Measurements from ENCODE around the gene PKNOX2. TPM values are rescaled to one million over a fixed set of nuclear protein-coding genes. Genes with fewer than 3 reads are reported as not detected.

Gene PKNOX2
- total and polyA plus RNA-seq, 2 of the 8 experiments (the other 6 are each of a cell fraction or from before 2014, with no cell fraction given) = 2.0 TPM

DNA sequence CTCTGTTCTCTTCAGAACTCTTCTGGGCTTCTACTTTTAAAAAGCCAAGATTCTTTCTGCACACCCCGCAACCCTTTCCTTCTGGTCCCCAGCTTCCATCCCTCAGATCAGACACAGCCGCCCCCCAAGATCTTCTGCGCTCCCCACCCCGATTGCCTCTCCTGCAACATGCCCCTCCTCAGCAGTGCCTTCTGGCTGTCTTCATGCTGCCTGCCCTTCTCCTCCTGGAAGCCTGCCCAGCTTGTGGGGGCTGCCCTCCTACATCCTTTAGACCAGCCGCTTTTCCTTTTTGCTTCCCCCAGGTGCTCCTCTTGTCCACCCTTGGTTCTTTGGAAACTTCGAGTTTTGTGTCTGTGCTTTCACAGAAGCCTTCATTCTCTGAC is 187.3 kb downstream of the PKNOX2 start (continued):
- TF ChIP-seq HDAC2 (IDR thresholded peaks at IDR 0.05; ENCODE audit: borderline replicate concordance in 1 of 2, low read depth in 2 of 2, low read length in 2 of 2) (no peak), RNF2 (IDR thresholded peaks at IDR 0.05; ENCODE audit: borderline replicate concordance, low read depth, low read length, missing control alignments, poor library complexity, severe bottlenecking) (no peak), CHD1 (IDR thresholded peaks at IDR 0.05; ENCODE audit: low read depth, low read length) (no peak), SIN3A (conservative IDR thresholded peaks at IDR 0.05 in 1 of 2, IDR thresholded peaks at IDR 0.05 in 1 of 2; ENCODE audit: low read depth in 1 of 2, low read length in 2 of 2) (no peak)

Measured in H1 (cell line).